ENCODE data around the gene TMEM101.

DNA sequence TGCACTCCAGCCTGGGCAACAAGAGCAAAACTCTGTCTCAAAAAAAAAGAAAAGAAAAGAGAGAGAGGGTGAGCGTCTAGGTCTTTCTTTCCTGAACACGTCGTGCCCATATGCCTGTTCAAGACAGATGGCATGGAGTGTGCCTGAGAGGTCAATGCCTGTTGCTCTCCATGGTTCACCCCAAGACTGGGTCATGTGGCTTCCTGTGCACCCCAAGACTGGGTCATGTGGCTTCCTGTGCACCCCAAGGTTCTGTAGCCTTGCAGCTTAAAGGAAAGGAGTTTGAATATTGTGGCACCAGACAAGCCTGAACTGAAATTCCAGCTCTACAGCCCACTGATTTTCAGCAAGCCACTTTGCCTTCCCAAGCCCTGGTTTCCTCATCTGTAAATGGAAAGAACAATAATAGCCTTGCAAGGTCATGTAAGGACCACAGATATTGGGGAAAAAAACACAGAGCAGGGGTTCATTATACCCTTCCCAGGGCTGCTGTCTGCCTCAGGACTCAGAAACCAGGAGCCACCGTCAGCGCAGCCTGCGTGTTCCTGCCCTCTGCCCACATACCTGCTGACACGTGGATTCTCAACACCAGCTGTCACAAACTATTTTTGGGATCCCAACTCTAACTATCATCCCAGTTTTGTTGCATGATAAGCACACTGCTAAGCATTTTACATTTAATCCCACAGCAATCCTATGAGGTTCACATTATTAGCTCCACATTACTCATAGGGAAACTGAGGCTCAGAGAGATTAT is 28.4 kb downstream of the TMEM101 start:
- TF ChIP-seq, protein P1, sequence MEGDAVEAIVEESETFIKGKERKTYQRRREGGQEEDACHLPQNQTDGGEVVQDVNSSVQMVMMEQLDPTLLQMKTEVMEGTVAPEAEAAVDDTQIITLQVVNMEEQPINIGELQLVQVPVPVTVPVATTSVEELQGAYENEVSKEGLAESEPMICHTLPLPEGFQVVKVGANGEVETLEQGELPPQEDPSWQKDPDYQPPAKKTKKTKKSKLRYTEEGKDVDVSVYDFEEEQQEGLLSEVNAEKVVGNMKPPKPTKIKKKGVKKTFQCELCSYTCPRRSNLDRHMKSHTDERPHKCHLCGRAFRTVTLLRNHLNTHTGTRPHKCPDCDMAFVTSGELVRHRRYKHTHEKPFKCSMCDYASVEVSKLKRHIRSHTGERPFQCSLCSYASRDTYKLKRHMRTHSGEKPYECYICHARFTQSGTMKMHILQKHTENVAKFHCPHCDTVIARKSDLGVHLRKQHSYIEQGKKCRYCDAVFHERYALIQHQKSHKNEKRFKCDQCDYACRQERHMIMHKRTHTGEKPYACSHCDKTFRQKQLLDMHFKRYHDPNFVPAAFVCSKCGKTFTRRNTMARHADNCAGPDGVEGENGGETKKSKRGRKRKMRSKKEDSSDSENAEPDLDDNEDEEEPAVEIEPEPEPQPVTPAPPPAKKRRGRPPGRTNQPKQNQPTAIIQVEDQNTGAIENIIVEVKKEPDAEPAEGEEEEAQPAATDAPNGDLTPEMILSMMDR (IDR thresholded peaks at IDR 0.05), result no peak
- TF ChIP-seq POLR2A (IDR thresholded peaks at IDR 0.05) (no peak), POLR2AphosphoS5 (IDR thresholded peaks at IDR 0.05; ENCODE audit: insufficient read depth in 1 of 2, low read depth in 1 of 2) (no peak)

Data from vagina (tissue), 2 donors.